Adrenal gland (tissue), 19 donors: Measurements from ENCODE around the gene MRGPRF. TPM values are rescaled to one million over a fixed set of nuclear protein-coding genes. Genes with fewer than 3 reads are reported as not detected.

Experiments
- DNase-seq, 7 donors: peaks; one replicate each; pipeline ENCODE4 v3.0.0-alpha.2; 2019 to 2020
- H3K27ac ChIP-seq, 5 donors: fragments of 200-600 bp; sonication (generic) in 4 of 5; 1 replicate in 3 of 5; 2 replicates in 2 of 5; pipeline versions ENCODE4 v1.5.1 to v1.8.0; 2016 to 2020; ENCODE audit warnings: mild to moderate bottlenecking in 1 of 5
- H3K27me3 ChIP-seq: fragments of 200-600 bp; 2 replicates; pipeline ENCODE4 v1.8.0; 2021
- H3K36me3 ChIP-seq, 2 donors: fragments of 200-600 bp; replicated peaks in 1 of 2; 1 replicate in 1 of 2; 2 replicates in 1 of 2; pipeline versions ENCODE4 v1.5.1 to v1.8.0; 2018 to 2022
- H3K4me1 ChIP-seq, 2 donors: fragments of 200-600 bp; replicated peaks in 1 of 2; 1 replicate in 1 of 2; 2 replicates in 1 of 2; pipeline versions ENCODE4 v1.5.1 to v1.8.0; 2018 to 2021
- H3K4me3 ChIP-seq, 4 donors: fragments of 200-600 bp; sonication (generic) in 3 of 4; one replicate each; pipeline ENCODE4 v1.5.1; 2016 to 2018
- H3K9me3 ChIP-seq, 3 donors: fragments of 200-600 bp; sonication (generic) in 1 of 3; replicated peaks in 1 of 3; 1 replicate in 2 of 3; 2 replicates in 1 of 3; pipeline versions ENCODE4 v1.5.1 to v1.8.0; 2016 to 2021
- POLR2A ChIP-seq, 2 donors: fragments of 450-650 bp; IDR thresholded peaks; one replicate each; pipeline ENCODE4 v1.6.1; 2017; ENCODE audit warnings: antibody characterized with exemption in 2 of 2, mild to moderate bottlenecking in 2 of 2, moderate library complexity in 1 of 2
- WGBS, 4 donors: extraction: QIAGEN DNeasy Blood & Tissue Kit in 2 of 4; methylation state at CpG; one replicate each; pipeline versions ENCODE4 v1.1.5 to v1.1.7; 2013 to 2017; 5-methylcytosine and 5-hydroxymethylcytosine counted together
- intact Hi-C, 2 donors: fragments of 100-400 bp; cut with DNase I; formaldehyde crosslinking; loops; one replicate each; pipeline versions ENCODE4 v1.14.1 to v1.15.0; 2022 to 2023
- long read RNA-seq, 10 donors: library from polyadenylated mRNA in 3 of 10; unstranded in 2 of 10; stranded (forward) in 1 of 10; transcript quantifications; one replicate each; pipeline ENCODE4 v2.0.0 and lab custom pipeline, GENCODE V29; 2021 to 2026
- polyA plus RNA-seq, 3 donors: library from polyadenylated mRNA; stranded (reverse); fragments of 200-250 nt in 2 of 3; fragments of 350-450 nt in 1 of 3; fragmentation: Illumina TruSeq in 1 of 3; extraction: RNeasy Lipid Tissue Mini Kit (QIAGEN cat#74804) in 1 of 3; gene quantifications; one replicate each; pipeline ENCODE4 v1.2.3, GENCODE V29; 2013 to 2014
- total RNA-seq, 9 donors: library from RNA; depleted of rRNA in 4 of 9; stranded (reverse); fragments of >200 nt in 4 of 9; fragments of 120-200 nt in 1 of 9; fragmentation: NEBNext Ultra II Directional in 1 of 9; extraction: Animal tissue kit (Norgen Biotek cat#: 25700) in 1 of 9; gene quantifications; one replicate each; pipeline versions ENCODE4 v1.1.0 to v1.2.4, GENCODE V29; 2013 to 2023
- TF ChIP-seq, protein P1 (sequence below), 6 experiments: fragments of 450-650 bp in 4 of 6; fragments of 200-600 bp in 2 of 6; sonication (generic) in 1 of 6; IDR thresholded peaks; 1 replicate in 5 of 6; 2 replicates in 1 of 6; pipeline versions ENCODE4 v1.5.1 to v1.8.0; 2016 to 2021; ENCODE audit warnings: antibody characterized with exemption in 6 of 6, mild to moderate bottlenecking in 2 of 6, moderate library complexity in 1 of 6
- donor health status: healthy with polysubstance abuse.
- donor health status: Bipolar disorder and iron deficiency.
- donor health status: DM: yes; HTN: yes; CAD: no.
- donor health status: DM: no; HTN: no; CAD: no.
- donor health status: DM: no; HTN: no; CAD: no.
- donor health status: DM: yes; HTN: yes; CAD: no.

MRGPRF gene, protein sequence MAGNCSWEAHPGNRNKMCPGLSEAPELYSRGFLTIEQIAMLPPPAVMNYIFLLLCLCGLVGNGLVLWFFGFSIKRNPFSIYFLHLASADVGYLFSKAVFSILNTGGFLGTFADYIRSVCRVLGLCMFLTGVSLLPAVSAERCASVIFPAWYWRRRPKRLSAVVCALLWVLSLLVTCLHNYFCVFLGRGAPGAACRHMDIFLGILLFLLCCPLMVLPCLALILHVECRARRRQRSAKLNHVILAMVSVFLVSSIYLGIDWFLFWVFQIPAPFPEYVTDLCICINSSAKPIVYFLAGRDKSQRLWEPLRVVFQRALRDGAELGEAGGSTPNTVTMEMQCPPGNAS
- total RNA-seq = 10 to 100 TPM in 1 of 9 donors, 1 to 10 TPM in 7, under 1 TPM in 1; 0.33 to 14.6 (median 3.6) TPM
- 10 to 100 TPM in 1 of 3 donors, 1 to 10 TPM in 1, under 1 TPM in 1; 0.71 to 11.5 (median 5.1) TPM for polyA plus RNA-seq
- long read RNA-seq, donor 1 = 0 reads
- long read RNA-seq, donor 2, partial matches to known transcripts = 0 of 1 reads
- long read RNA-seq, donor 2, other reads (novel, unspliced or antisense) = 0 of 1 reads
- long read RNA-seq, donor 3 = 0 reads
- long read RNA-seq, donor 4 = 0 reads
- long read RNA-seq, donor 5, transcript MRGPRF-201 (3 exons, 2,295 nt) = major isoform, 11 of 12 reads
- long read RNA-seq, donor 5, partial matches to known transcripts = 0 of 12 reads
- long read RNA-seq, donor 5, other reads (novel, unspliced or antisense) = 1 of 12 reads
- long read RNA-seq, donor 6, transcript MRGPRF-201 (3 exons, 2,295 nt) = major isoform, 7 of 11 reads
- long read RNA-seq, donor 6, partial matches to known transcripts = 3 of 11 reads
- long read RNA-seq, donor 6, other reads (novel, unspliced or antisense) = 1 of 11 reads
- long read RNA-seq, donor 7, partial matches to known transcripts = 0 of 1 reads
- long read RNA-seq, donor 7, other reads (novel, unspliced or antisense) = 0 of 1 reads
- long read RNA-seq, donor 8 = 0 reads
- long read RNA-seq, donor 9 = 0 reads
- long read RNA-seq, donor 10, partial matches to known transcripts = 0 of 1 reads
- long read RNA-seq, donor 10, other reads (novel, unspliced or antisense) = 0 of 1 reads

DNA sequence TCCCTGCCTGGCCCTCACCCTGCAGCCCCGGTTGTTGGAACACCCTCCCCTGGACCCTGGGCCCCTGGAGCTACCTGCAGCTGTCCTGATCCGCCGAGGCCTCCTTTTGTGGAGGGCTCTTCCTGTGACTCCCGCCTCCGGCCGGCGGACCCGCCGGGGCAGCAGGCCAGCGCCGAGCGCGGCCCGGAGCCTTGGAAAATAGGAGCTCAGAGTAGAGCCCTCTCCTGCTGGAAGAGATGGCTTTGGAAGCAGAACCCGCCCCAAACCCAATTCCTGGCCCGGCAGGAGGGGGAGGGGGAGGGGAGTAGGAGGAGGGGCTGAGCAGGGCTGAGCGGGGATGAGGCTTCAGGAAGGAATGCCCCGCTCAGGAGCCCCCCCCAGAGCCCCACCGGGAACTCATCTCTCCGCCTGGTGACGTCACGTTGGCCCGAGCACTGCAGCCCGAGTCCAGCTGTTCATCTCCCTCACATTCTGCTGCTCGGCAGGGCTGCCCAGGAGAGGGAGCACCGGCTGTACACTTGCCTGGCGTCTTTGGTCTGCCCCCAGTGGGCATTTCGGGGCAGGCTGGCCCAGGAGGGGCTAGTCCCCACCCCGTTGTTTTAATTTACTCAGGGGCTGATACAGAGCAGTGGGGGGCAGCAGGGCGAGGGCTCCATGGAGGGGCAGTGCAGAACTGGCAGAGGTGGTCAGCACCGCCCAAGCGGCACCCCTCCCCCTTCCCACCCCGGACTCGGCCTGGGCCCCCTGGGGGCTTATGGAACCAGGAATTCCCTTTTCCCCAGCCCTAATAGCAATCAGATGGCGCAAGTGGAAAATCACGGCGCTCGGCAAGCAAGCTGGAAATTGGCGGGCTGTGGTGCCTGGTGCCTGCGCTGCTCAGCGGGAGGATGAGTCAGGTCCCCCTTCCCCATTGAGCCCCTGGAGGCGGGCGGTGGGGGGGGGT is at the start of gene MRGPRF:
Gene MRGPRF (minus strand): TSS at position 238 of the 943 bp plus-strand sequence. CDS start 3,345 bp downstream, outside the sequence.
- H3K36me3 ChIP-seq = no peaks in the 10 kb centered on the region
- intact Hi-C loops = no loop called here
- no peak for TF ChIP-seq POLR2A (IDR thresholded peaks at IDR 0.05)
- TF ChIP-seq, protein P1, sequence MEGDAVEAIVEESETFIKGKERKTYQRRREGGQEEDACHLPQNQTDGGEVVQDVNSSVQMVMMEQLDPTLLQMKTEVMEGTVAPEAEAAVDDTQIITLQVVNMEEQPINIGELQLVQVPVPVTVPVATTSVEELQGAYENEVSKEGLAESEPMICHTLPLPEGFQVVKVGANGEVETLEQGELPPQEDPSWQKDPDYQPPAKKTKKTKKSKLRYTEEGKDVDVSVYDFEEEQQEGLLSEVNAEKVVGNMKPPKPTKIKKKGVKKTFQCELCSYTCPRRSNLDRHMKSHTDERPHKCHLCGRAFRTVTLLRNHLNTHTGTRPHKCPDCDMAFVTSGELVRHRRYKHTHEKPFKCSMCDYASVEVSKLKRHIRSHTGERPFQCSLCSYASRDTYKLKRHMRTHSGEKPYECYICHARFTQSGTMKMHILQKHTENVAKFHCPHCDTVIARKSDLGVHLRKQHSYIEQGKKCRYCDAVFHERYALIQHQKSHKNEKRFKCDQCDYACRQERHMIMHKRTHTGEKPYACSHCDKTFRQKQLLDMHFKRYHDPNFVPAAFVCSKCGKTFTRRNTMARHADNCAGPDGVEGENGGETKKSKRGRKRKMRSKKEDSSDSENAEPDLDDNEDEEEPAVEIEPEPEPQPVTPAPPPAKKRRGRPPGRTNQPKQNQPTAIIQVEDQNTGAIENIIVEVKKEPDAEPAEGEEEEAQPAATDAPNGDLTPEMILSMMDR (IDR thresholded peaks at IDR 0.05) = peak in 3 of 6 experiments; percentile 12 to 39 (median 35)
- peak within 1 kb of the TSS in 3 of 5 donors; percentile 36 to 89 (median 60) for H3K27ac ChIP-seq
- DNase-seq = peak; percentile 23 to 82 (median 58)
- peaks cover 16% of the 10 kb centered on the region for H3K27me3 ChIP-seq
- H3K4me1 ChIP-seq = no peaks in the 10 kb centered on the region
- 18 to 28% (median 24%) methylated on average over 19 to 43 of the region's 43 CpGs for WGBS, 4 donors
- peak within 1 kb of the TSS in 1 of 4 donors; percentile 39 for H3K4me3 ChIP-seq
- no peaks in the 10 kb centered on the region for H3K9me3 ChIP-seq

DNA sequence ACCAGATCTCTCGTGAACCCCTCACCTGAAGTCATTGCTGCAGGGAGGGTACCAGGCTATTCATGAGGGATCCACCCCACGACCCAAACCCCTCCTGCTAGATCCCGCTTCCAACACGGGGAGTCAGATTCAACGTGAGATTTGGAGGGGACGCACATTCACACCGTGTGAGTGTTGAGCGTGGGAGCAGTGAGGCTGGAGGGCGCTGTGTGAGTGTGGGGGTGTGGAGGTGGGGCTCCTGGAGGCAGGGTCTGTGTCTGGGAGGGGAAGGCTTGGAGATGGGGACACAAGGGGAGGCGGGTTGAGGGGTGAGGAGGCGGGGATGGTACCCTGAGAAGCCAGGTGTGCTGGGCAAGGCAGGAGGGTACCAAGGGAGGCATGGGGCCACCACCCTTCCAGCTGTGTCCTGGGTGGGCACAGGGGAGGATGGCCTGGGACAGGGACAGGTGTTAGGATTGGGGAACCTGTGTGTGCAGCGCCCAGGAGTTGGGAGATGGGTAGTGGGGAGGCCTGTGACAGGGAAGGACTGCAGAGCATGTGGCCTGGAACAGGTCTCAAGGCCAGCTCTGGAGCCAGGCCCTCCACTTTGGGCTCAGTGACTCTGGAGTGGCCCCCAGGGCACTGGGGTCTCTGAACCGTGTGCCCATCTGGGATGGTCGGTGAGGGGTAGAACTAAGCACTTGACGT is 49.3 kb upstream of the MRGPRF start:
- H3K9me3 ChIP-seq = no peaks in the 10 kb centered on the region
- DNase-seq = no peak
- no peak overlapping the region for H3K4me3 ChIP-seq
- intact Hi-C loops = no loop called here
- peaks cover 0 to 16% of the 10 kb centered on the region in 2 donors for H3K36me3 ChIP-seq
- WGBS, 4 donors = 82 to 97% (median 95%) methylated on average over 13 to 15 of the region's 15 CpGs
- H3K27me3 ChIP-seq = no peaks in the 10 kb centered on the region
- TF ChIP-seq POLR2A (IDR thresholded peaks at IDR 0.05) = no peak
- TF ChIP-seq, protein P1 (IDR thresholded peaks at IDR 0.05) = no peak
- H3K4me1 ChIP-seq = no peaks in the 10 kb centered on the region
- no peak overlapping the region for H3K27ac ChIP-seq

DNA sequence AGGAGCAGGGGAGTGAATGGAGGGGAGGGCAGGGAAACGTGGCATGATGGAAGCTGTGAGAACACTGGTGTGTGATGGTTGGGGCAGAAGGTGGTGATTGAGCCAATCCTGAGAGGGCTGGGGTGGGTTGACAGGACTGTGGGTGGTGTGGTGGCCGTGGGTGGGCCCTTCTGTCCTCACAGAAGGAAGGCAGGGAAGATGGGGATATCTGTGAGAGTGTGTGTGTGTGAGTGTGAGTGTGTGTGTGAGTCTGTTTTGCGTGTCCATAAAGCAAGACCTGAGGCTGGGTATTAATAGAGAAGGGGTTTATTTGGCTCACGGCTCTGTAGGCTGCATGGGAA is 48.6 kb upstream of the MRGPRF start:
- no peak for TF ChIP-seq POLR2A (IDR thresholded peaks at IDR 0.05)
- TF ChIP-seq, protein P1 (IDR thresholded peaks at IDR 0.05) = no peak
- 82 to 86% (median 84%) methylated on average over 4 of the region's 4 CpGs for WGBS, 4 donors
- Histone ChIP-seq H3K4me1 (no peaks in the 10 kb centered on the region), H3K9me3 (no peaks in the 10 kb centered on the region), H3K27me3 (no peaks in the 10 kb centered on the region), H3K27ac (no peak overlapping the region), H3K36me3 (peaks cover 0 to 16% of the 10 kb centered on the region in 2 donors), H3K4me3 (no peak overlapping the region)
- no peak for DNase-seq
- intact Hi-C loops = no loop called here
